ENCODE data around the gene SH3RF3. TPM values are rescaled to one million over a fixed set of nuclear protein-coding genes. Genes with fewer than 3 reads are reported as not detected.

The SH3RF3 gene
- polyA plus RNA-seq, 1 donor (not counting 4 experiments of a cell fraction or from before 2014, with no cell fraction given), result 0.08 TPM

GRCh38 chr2:109242210-109242653, 113.2 kb downstream of the SH3RF3 start:
- Histone ChIP-seq H3K36me3 (ENCODE audit: control insufficient read depth in 2 of 2, extremely low read depth in 1 of 2, insufficient read depth in 2 of 2, low read length in 2 of 2) (no peaks in the 10 kb centered on the region), H2AFZ (ENCODE audit: control insufficient read depth, low read length) (no peak overlapping the region), H3K4me2 (ENCODE audit: control insufficient read depth, extremely low read depth, insufficient read depth, low read depth, low read length) (peak overlapping the region; percentile 16), H4K20me1 (ENCODE audit: control insufficient read depth, extremely low read depth, insufficient read depth, low read length) (no peaks in the 10 kb centered on the region), H3K4me3 (ENCODE audit: control insufficient read depth in 2 of 3, extremely low read depth in 1 of 3, insufficient read depth in 2 of 3, low read depth in 1 of 3, low read length in 3 of 3) (no peak overlapping the region), H3K79me2 (ENCODE audit: control insufficient read depth, insufficient read depth, low read length) (no peaks in the 10 kb centered on the region), H3K9ac (ENCODE audit: control insufficient read depth, extremely low read depth, insufficient read depth, low read length) (no peak overlapping the region), H3K27me3 (ENCODE audit: control insufficient read depth, extremely low read depth, insufficient read depth, low read length) (peaks cover 17% of the 10 kb centered on the region), H3K9me3 (ENCODE audit: control insufficient read depth, low read depth, low read length) (no peaks in the 10 kb centered on the region), H3K9me1 (ENCODE audit: control insufficient read depth, extremely low read depth, insufficient read depth, low read length) (no peaks in the 10 kb centered on the region), H3K4me1 (ENCODE audit: control insufficient read depth, extremely low read depth, insufficient read depth, low read length) (peaks cover 19% of the 10 kb centered on the region), H3K27ac (ENCODE audit: control insufficient read depth, insufficient read depth, low read length) (no peak overlapping the region)
- DNase-seq (ENCODE audit: low read depth, low spot score), result no peak
- dilution Hi-C loops (cut with MboI; ENCODE audit: extremely low pct_ligation_motif_present, low sequenced_read_pairs), result no loop called here
- no peak for FAIRE-seq
- no peak for TF ChIP-seq EZH2 (IDR thresholded peaks at IDR 0.05; ENCODE audit: low read length)
- TF ChIP-seq, protein P1, sequence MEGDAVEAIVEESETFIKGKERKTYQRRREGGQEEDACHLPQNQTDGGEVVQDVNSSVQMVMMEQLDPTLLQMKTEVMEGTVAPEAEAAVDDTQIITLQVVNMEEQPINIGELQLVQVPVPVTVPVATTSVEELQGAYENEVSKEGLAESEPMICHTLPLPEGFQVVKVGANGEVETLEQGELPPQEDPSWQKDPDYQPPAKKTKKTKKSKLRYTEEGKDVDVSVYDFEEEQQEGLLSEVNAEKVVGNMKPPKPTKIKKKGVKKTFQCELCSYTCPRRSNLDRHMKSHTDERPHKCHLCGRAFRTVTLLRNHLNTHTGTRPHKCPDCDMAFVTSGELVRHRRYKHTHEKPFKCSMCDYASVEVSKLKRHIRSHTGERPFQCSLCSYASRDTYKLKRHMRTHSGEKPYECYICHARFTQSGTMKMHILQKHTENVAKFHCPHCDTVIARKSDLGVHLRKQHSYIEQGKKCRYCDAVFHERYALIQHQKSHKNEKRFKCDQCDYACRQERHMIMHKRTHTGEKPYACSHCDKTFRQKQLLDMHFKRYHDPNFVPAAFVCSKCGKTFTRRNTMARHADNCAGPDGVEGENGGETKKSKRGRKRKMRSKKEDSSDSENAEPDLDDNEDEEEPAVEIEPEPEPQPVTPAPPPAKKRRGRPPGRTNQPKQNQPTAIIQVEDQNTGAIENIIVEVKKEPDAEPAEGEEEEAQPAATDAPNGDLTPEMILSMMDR (optimal IDR thresholded peaks at IDR 0.05 in 1 of 3, IDR thresholded peaks at IDR 0.05 in 1 of 3, conservative IDR thresholded peaks at IDR 0.05 in 1 of 3; ENCODE audit: extremely low read depth in 1 of 3, insufficient read depth in 2 of 3, low read length in 3 of 3), result no peak

- Histone ChIP-seq H3K4me1 (ENCODE audit: control insufficient read depth, extremely low read depth, insufficient read depth, low read length) (peaks cover 19% of the 10 kb centered on the region), H3K4me2 (ENCODE audit: control insufficient read depth, extremely low read depth, insufficient read depth, low read depth, low read length) (peak overlapping the region; percentile 16), H3K27ac (ENCODE audit: control insufficient read depth, insufficient read depth, low read length) (no peak overlapping the region), H3K27me3 (ENCODE audit: control insufficient read depth, extremely low read depth, insufficient read depth, low read length) (peaks cover 19% of the 10 kb centered on the region), H3K4me3 (ENCODE audit: control insufficient read depth in 2 of 3, extremely low read depth in 1 of 3, insufficient read depth in 2 of 3, low read depth in 1 of 3, low read length in 3 of 3) (no peak overlapping the region), H3K9me1 (ENCODE audit: control insufficient read depth, extremely low read depth, insufficient read depth, low read length) (no peaks in the 10 kb centered on the region), H2AFZ (ENCODE audit: control insufficient read depth, low read length) (no peak overlapping the region), H4K20me1 (ENCODE audit: control insufficient read depth, extremely low read depth, insufficient read depth, low read length) (no peaks in the 10 kb centered on the region), H3K9ac (ENCODE audit: control insufficient read depth, extremely low read depth, insufficient read depth, low read length) (no peak overlapping the region), H3K36me3 (ENCODE audit: control insufficient read depth in 2 of 2, extremely low read depth in 1 of 2, insufficient read depth in 2 of 2, low read length in 2 of 2) (no peaks in the 10 kb centered on the region), H3K9me3 (ENCODE audit: control insufficient read depth, low read depth, low read length) (no peaks in the 10 kb centered on the region), H3K79me2 (ENCODE audit: control insufficient read depth, insufficient read depth, low read length) (no peaks in the 10 kb centered on the region)
- FAIRE-seq (peak; percentile 74), DNase-seq (ENCODE audit: low read depth, low spot score) (peak; percentile 9)
- TF ChIP-seq, protein P1 (optimal IDR thresholded peaks at IDR 0.05 in 1 of 3, IDR thresholded peaks at IDR 0.05 in 1 of 3, conservative IDR thresholded peaks at IDR 0.05 in 1 of 3; ENCODE audit: extremely low read depth in 1 of 3, insufficient read depth in 2 of 3, low read length in 3 of 3), result no peak
- no peak for TF ChIP-seq EZH2 (IDR thresholded peaks at IDR 0.05; ENCODE audit: low read length)
- dilution Hi-C loops (cut with MboI; ENCODE audit: extremely low pct_ligation_motif_present, low sequenced_read_pairs), result no loop called here
Observed at GRCh38 chr2:109242654-109243331, 113.8 kb downstream of the SH3RF3 start.

Measured in keratinocyte (primary cell).